HG02973 (cell line): ENCODE results near the gene TAF5.
"Not testable (repeated sequence)": the region's sequence is repeated elsewhere in the genome, so short reads cannot be mapped to it uniquely, and the experiment has no call there.

ENCODE experiments used
- ATAC-seq: cut with Tn5 transposase; IDR thresholded peaks from one replicate; pipeline ENCODE4 v1.9.1; 2021; ENCODE audit warnings: moderate library complexity; ENCODE audit not compliant: unreplicated experiment

Gene TAF5

GRCh38 chr10:103397191-103397825 lies 29.5 kb downstream of the TAF5 start:
- no peak for ATAC-seq

GRCh38 chr10:103413564-103413963 lies 45.8 kb downstream of the TAF5 start:
- no peak for ATAC-seq

GRCh38 chr10:103415581-103415980 lies 47.8 kb downstream of the TAF5 start:
- ATAC-seq = no peak

- no peak for ATAC-seq
Measured at GRCh38 chr10:103416436-103417147, 48.8 kb downstream of the TAF5 start.

- ATAC-seq = not testable (repeated sequence)
Measured at GRCh38 chr10:103417148-103417469, 49.3 kb downstream of the TAF5 start.

GRCh38 chr10:103417601-103418000 lies 49.8 kb downstream of the TAF5 start:
- no peak for ATAC-seq

GRCh38 chr10:103419101-103419500 lies 51.3 kb downstream of the TAF5 start:
- ATAC-seq = no peak

- no peak for ATAC-seq
Measured at GRCh38 chr10:103423748-103424147, 56.0 kb downstream of the TAF5 start.

GRCh38 chr10:103427866-103428265 lies 60.1 kb downstream of the TAF5 start:
- ATAC-seq = no peak

- ATAC-seq = no peak
Measured at GRCh38 chr10:103428989-103429643, 61.3 kb downstream of the TAF5 start.

GRCh38 chr10:103429647-103430046 lies 61.9 kb downstream of the TAF5 start:
- no peak for ATAC-seq

- no peak for ATAC-seq
Measured at GRCh38 chr10:103431902-103432301, 64.1 kb downstream of the TAF5 start.

- ATAC-seq = no peak
Measured at GRCh38 chr10:103433858-103434257, 66.1 kb downstream of the TAF5 start.
